CD14-positive monocyte (primary cell): ENCODE data around the gene TBC1D20. TPM values are rescaled to one million over a fixed set of nuclear protein-coding genes. Genes with fewer than 3 reads are reported as not detected.

Experiments used
- DNase-seq, 3 donors: peaks; one replicate each; pipeline ENCODE4 v3.0.0-alpha.2; 2011 to 2022
- H2AFZ ChIP-seq: 2 replicates; pipeline ENCODE4 v1.6.0; 2012; ENCODE audit warnings: mild to moderate bottlenecking, low read depth, low read length, inconsistent platforms; ENCODE audit not compliant: insufficient read depth, poor library complexity, severe bottlenecking
- H3K27ac ChIP-seq, 2 donors: 1 replicate in 1 of 2; 2 replicates in 1 of 2; pipeline ENCODE4 v1.5.1; 2012 to 2013; ENCODE audit warnings: low read length in 2 of 2, control low read depth in 1 of 2, inconsistent platforms in 1 of 2, low read depth in 1 of 2, mild to moderate bottlenecking in 1 of 2
- H3K27me3 ChIP-seq, 2 donors: one replicate each; pipeline versions ENCODE4 v1.6.0 to v1.6.1; 2011 to 2013; ENCODE audit warnings: low read length in 2 of 2; ENCODE audit not compliant: control insufficient read depth in 2 of 2, insufficient read depth in 2 of 2
- H3K36me3 ChIP-seq, 2 donors: replicated peaks in 1 of 2; 1 replicate in 1 of 2; 2 replicates in 1 of 2; pipeline versions ENCODE4 v1.5.1 to v1.6.1; 2012 to 2013; ENCODE audit warnings: low read length in 2 of 2, control low read depth in 1 of 2, inconsistent platforms in 1 of 2, mild to moderate bottlenecking in 1 of 2; ENCODE audit not compliant: insufficient read depth in 2 of 2, control insufficient read depth in 1 of 2
- H3K4me1 ChIP-seq, 2 donors: 1 replicate in 1 of 2; 2 replicates in 1 of 2; pipeline versions ENCODE4 v1.5.1 to v1.6.1; 2012 to 2013; ENCODE audit warnings: low read length in 2 of 2, control low read depth in 1 of 2, inconsistent platforms in 1 of 2, mild to moderate bottlenecking in 1 of 2, moderate library complexity in 1 of 2; ENCODE audit not compliant: insufficient read depth in 2 of 2, control insufficient read depth in 1 of 2
- H3K4me2 ChIP-seq: replicated peaks from 2 replicates; pipeline ENCODE3; 2012; ENCODE audit warnings: low read length, moderate library complexity, mild to moderate bottlenecking; ENCODE audit not compliant: poor library complexity, severe bottlenecking; ENCODE audit errors: extremely low read depth
- H3K4me3 ChIP-seq, 3 experiments: fragments of 200-600 bp in 1 of 3; sonication (generic) in 1 of 3; replicated peaks in 1 of 3; 1 replicate in 2 of 3; 2 replicates in 1 of 3; pipeline ENCODE4 v1.5.1; 2011 to 2013; ENCODE audit warnings: low read length in 3 of 3, mild to moderate bottlenecking in 3 of 3, control low read depth in 2 of 3, low read depth in 2 of 3, inconsistent platforms in 1 of 3, moderate library complexity in 1 of 3
- H3K79me2 ChIP-seq: 2 replicates; pipeline ENCODE4 v1.6.0; 2012; ENCODE audit warnings: mild to moderate bottlenecking, control low read depth, inconsistent platforms, low read length, moderate library complexity; ENCODE audit not compliant: insufficient read depth
- H3K9ac ChIP-seq: 2 replicates; pipeline ENCODE4 v1.6.0; 2017; ENCODE audit warnings: low read length, mild to moderate bottlenecking; ENCODE audit not compliant: insufficient read depth, poor library complexity, severe bottlenecking
- H3K9me3 ChIP-seq, 2 donors: replicated peaks in 1 of 2; 1 replicate in 1 of 2; 2 replicates in 1 of 2; pipeline versions ENCODE4 v1.5.1 to v1.6.1; 2012 to 2013; ENCODE audit warnings: low read length in 2 of 2, control low read depth in 1 of 2; ENCODE audit not compliant: control insufficient read depth in 1 of 2, insufficient read depth in 1 of 2
- H4K20me1 ChIP-seq: 2 replicates; pipeline ENCODE4 v1.6.0; 2012; ENCODE audit warnings: mild to moderate bottlenecking, low read length, control low read depth, moderate library complexity; ENCODE audit not compliant: insufficient read depth
- H3K27ac Mint-ChIP-seq, 7 donors: one replicate each; pipeline ENCODE4 v1.8.0; 2020; ENCODE audit warnings: mild to moderate bottlenecking in 7 of 7, mixed read lengths in 7 of 7, moderate library complexity in 6 of 7, inconsistent platforms in 2 of 7
- H3K27me3 Mint-ChIP-seq, 3 donors: one replicate each; pipeline ENCODE4 v1.8.0; 2021 to 2022; ENCODE audit warnings: low read depth in 3 of 3, mild to moderate bottlenecking in 3 of 3, mixed read lengths in 3 of 3, moderate library complexity in 3 of 3, inconsistent platforms in 1 of 3
- H3K36me3 Mint-ChIP-seq, 2 donors: one replicate each; pipeline ENCODE4 v1.8.0; 2020; ENCODE audit warnings: mixed read lengths in 2 of 2, inconsistent platforms in 1 of 2, mild to moderate bottlenecking in 1 of 2
- H3K4me1 Mint-ChIP-seq: one replicate; pipeline ENCODE4 v1.8.0; 2020; ENCODE audit warnings: mild to moderate bottlenecking, mixed read lengths
- H3K4me3 Mint-ChIP-seq, 2 donors: one replicate each; pipeline ENCODE4 v1.8.0; 2020; ENCODE audit warnings: mild to moderate bottlenecking in 2 of 2, mixed read lengths in 2 of 2, moderate library complexity in 1 of 2
- H3K9me3 Mint-ChIP-seq, 7 donors: one replicate each; pipeline ENCODE4 v1.8.0; 2020 to 2022; ENCODE audit warnings: mixed read lengths in 7 of 7, mild to moderate bottlenecking in 6 of 7, moderate library complexity in 6 of 7, inconsistent platforms in 2 of 7
- WGBS: methylation state at CpG from one replicate; pipeline ENCODE4 v1.1.5; 2013; ENCODE audit warnings: missing lambda C conversion rate; ENCODE audit not compliant: insufficient coverage; 5-methylcytosine and 5-hydroxymethylcytosine counted together
- intact Hi-C, 2 donors: fragments of 100-400 bp; cut with micrococcal nuclease; formaldehyde crosslinking; loops; one replicate each; pipeline versions ENCODE4 v1.15.0 to v1.15.1; 2023
- polyA plus RNA-seq, 3 donors: library from polyadenylated mRNA; depleted of rRNA in 1 of 3; unstranded in 2 of 3; stranded (reverse) in 1 of 3; fragments of 300-500 nt in 2 of 3; fragments of >200 nt in 1 of 3; fragmentation: Illumina TruSeq in 2 of 3; gene quantifications; 1 replicate in 2 of 3; 2 replicates in 1 of 3; pipeline ENCODE4 v1.2.3, GENCODE V29; 2012 to 2021
- TF ChIP-seq, protein P1 (sequence below): fragments of 200-600 bp; IDR thresholded peaks from one replicate; pipeline ENCODE4 v1.8.0; 2022; ENCODE audit warnings: antibody characterized with exemption, mild to moderate bottlenecking

Gene TBC1D20
- polyA plus RNA-seq, 3 donors: 10.5 to 24.7 (median 11.3) TPM

DNA sequence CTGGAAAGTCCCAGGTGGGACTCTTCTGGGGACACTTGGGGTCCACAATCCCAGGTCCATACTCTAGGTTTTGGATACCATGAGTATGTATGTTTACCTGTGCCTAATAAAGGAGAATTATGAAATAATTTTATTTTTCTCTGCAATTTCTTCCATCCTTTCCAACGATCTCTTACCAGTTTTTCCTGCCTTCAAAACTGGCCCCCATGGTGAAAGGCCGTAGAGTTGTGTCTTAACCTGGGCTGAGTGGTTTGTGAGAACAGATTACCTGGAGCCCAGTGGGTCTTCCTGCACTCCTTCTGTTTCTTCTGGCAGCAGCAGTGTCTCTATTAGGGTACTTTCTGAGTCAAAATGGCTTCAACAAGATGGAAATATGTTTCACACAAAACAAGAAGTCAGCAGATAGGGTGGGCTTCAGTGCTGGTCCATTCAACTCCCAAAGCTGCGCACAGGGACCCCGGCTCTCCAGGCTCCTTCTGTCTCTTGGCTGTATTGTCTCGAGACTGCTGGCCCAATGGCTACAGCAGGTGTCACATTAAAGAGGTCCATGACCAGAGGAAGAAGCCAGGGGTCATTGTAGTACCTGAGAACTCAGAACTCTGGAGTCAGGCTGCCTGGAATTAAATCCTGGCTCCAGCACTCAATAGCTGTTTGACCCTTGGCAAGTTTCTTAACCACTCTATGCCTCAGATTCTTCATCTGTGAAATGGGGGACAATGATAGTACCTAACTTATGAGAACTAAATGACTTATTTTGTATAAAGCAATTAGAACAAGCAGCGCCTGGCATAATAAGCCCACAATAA lies 64.7 kb downstream of the TBC1D20 start:
- Histone ChIP-seq H3K4me1 (no peaks in the 10 kb centered on the region), H3K9ac (no peak overlapping the region), H3K4me3 (no peak overlapping the region), H3K36me3 (peaks cover 43 to 51% of the 10 kb centered on the region in 2 donors), H3K27ac (no peak overlapping the region), H3K4me2 (no peak overlapping the region), H3K9me3 (no peaks in the 10 kb centered on the region), H4K20me1 (no peaks in the 10 kb centered on the region), H3K79me2 (no peaks in the 10 kb centered on the region), H3K27me3 (no peaks in the 10 kb centered on the region), H2AFZ (no peak overlapping the region)
- TF ChIP-seq, protein P1, sequence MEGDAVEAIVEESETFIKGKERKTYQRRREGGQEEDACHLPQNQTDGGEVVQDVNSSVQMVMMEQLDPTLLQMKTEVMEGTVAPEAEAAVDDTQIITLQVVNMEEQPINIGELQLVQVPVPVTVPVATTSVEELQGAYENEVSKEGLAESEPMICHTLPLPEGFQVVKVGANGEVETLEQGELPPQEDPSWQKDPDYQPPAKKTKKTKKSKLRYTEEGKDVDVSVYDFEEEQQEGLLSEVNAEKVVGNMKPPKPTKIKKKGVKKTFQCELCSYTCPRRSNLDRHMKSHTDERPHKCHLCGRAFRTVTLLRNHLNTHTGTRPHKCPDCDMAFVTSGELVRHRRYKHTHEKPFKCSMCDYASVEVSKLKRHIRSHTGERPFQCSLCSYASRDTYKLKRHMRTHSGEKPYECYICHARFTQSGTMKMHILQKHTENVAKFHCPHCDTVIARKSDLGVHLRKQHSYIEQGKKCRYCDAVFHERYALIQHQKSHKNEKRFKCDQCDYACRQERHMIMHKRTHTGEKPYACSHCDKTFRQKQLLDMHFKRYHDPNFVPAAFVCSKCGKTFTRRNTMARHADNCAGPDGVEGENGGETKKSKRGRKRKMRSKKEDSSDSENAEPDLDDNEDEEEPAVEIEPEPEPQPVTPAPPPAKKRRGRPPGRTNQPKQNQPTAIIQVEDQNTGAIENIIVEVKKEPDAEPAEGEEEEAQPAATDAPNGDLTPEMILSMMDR: no peak
- Mint-ChIP-seq H3K27me3 (no peaks in the 10 kb centered on the region), H3K27ac (peak overlapping the region in 1 of 7 donors; percentile 63), H3K36me3 (peaks cover 30 to 34% of the 10 kb centered on the region in 2 donors), H3K9me3 (no peaks in the 10 kb centered on the region), H3K4me1 (peaks cover 2% of the 10 kb centered on the region), H3K4me3 (no peak overlapping the region)
- WGBS: 100% methylated on average over 3 of the region's 6 CpGs
- intact Hi-C loops: no loop called here
- DNase-seq: no peak

DNA sequence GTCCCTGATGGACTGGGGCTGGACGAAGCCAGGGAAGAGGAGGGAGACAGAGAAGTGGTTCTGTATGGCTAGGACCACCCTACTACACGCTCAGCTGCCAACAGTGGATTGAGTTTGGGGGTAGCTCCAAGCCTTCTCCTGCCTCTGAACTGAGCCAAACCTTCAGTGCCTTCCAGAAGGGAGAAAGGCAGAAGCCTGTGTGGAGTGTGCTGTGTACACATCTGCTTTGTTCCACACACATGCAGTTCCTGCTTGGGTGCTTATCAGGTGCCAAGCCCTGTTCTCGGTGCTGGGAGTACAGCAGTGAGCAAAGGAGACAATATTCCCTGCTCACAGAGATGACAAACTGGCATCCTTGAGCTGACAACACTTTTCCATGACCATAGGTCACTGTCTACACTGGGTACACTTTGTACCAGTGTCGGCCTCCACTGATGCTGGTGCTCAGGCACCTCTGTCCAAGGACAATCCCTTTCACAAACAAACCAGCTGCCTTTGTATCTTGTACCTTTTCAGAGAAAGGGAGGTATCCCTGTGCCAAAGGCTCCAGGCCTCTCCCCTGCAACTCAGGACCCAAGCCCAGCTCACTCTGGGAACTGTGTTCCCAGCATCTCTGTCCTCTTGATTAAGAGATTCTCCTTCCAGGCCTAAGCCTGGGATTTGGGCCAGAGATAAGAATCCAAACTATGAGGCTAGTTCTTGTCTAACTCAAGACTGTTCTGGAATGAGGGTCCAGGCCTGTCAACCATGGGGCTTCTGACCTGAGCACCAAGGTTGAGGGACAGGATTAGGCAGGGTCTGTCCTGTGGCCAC lies 65.5 kb downstream of the TBC1D20 start:
- H3K27me3 ChIP-seq: no peaks in the 10 kb centered on the region
- H3K9me3 ChIP-seq: no peaks in the 10 kb centered on the region
- H2AFZ ChIP-seq: no peak overlapping the region
- H3K4me2 ChIP-seq: no peak overlapping the region
- H3K36me3 ChIP-seq: peaks cover 49 to 56% of the 10 kb centered on the region in 2 donors
- no peak overlapping the region for H3K4me3 Mint-ChIP-seq
- no peaks in the 10 kb centered on the region for H4K20me1 ChIP-seq
- no peaks in the 10 kb centered on the region for H3K79me2 ChIP-seq
- DNase-seq: no peak
- WGBS: 94% methylated on average over 4 of the region's 4 CpGs
- H3K27me3 Mint-ChIP-seq: no peaks in the 10 kb centered on the region
- H3K9me3 Mint-ChIP-seq: no peaks in the 10 kb centered on the region
- intact Hi-C loops: no loop called here
- no peak overlapping the region for H3K9ac ChIP-seq
- H3K4me3 ChIP-seq: no peak overlapping the region
- H3K4me1 ChIP-seq: no peaks in the 10 kb centered on the region
- H3K36me3 Mint-ChIP-seq: peaks cover 37 to 42% of the 10 kb centered on the region in 2 donors
- H3K27ac ChIP-seq: no peak overlapping the region
- H3K4me1 Mint-ChIP-seq: peaks cover 2% of the 10 kb centered on the region
- peak overlapping the region in 2 of 7 donors; percentile 33 to 34 for H3K27ac Mint-ChIP-seq
- TF ChIP-seq, protein P1: no peak
